DND-41 (cell line): ENCODE measurements around the gene FAM193B.

Experiments
- CTCF ChIP-seq: IDR thresholded peaks from 2 replicates; pipeline ENCODE4 v1.5.1; 2012; ENCODE audit warnings: borderline replicate concordance, low read length, moderate library complexity, mild to moderate bottlenecking; ENCODE audit not compliant: poor library complexity, severe bottlenecking; ENCODE audit errors: extremely low read depth
- EZH2 ChIP-seq: IDR thresholded peaks from 3 replicates; pipeline ENCODE4 v1.6.1; 2012; ENCODE audit warnings: borderline replicate concordance, low read depth, mild to moderate bottlenecking, moderate library complexity, low read length, inconsistent platforms; ENCODE audit not compliant: severe bottlenecking

GRCh38 chr5:177478711-177479646 is 75.4 kb downstream of the FAM193B start:
- no peak for TF ChIP-seq CTCF
- TF ChIP-seq EZH2, result no peak
